Activated CD4-positive, alpha-beta T cell treated with anti-CD3 and anti-CD28 coated beads for 36 hours (primary cell): ENCODE data around the gene CEBPG. TPM values are rescaled to one million over a fixed set of nuclear protein-coding genes. Genes with fewer than 3 reads are reported as not detected.

Source experiments
- ATAC-seq: fragments of 200-7000 bp; cut with Tn5 transposase; one replicate; pipeline ENCODE4 v1.10.0; 2021; ENCODE audit warnings: mild to moderate bottlenecking, moderate library complexity
- CTCF ChIA-PET: fragments of 350-600 bp; sonication (Branson Sonifier 250); formaldehyde crosslinking; loops from one replicate; lab custom pipeline; 2021; ENCODE audit warnings: antibody characterized with exemption; lab: Charles Lee
- POLR2A ChIA-PET: fragments of 350-600 bp; sonication (Branson Sonifier 250); formaldehyde crosslinking; loops from one replicate; lab custom pipeline; 2021; ENCODE audit warnings: antibody characterized with exemption, inconsistent platforms; lab: Charles Lee
- DNase-seq: peaks from one replicate; pipeline ENCODE4 v3.0.0-alpha.2; 2020
- H3K27ac Mint-ChIP-seq: one replicate; pipeline ENCODE4 v1.8.0; 2021; ENCODE audit warnings: mixed read lengths
- H3K27me3 Mint-ChIP-seq: one replicate; pipeline ENCODE4 v1.8.0; 2021; ENCODE audit warnings: mixed read lengths
- H3K36me3 Mint-ChIP-seq: one replicate; pipeline ENCODE4 v1.8.0; 2021; ENCODE audit warnings: low read depth, mixed read lengths
- H3K4me1 Mint-ChIP-seq: one replicate; pipeline ENCODE4 v1.8.0; 2021; ENCODE audit warnings: mixed read lengths
- H3K4me3 Mint-ChIP-seq: one replicate; pipeline ENCODE4 v1.8.0; 2021; ENCODE audit warnings: mild to moderate bottlenecking, moderate library complexity, mixed read lengths
- H3K9me3 Mint-ChIP-seq: one replicate; pipeline ENCODE4 v1.8.0; 2021; ENCODE audit warnings: low read depth, mixed read lengths
- intact Hi-C, 2 experiments: fragments of 100-400 bp; cut with DNase I in 1 of 2; cut with micrococcal nuclease in 1 of 2; formaldehyde crosslinking; loops; one replicate each; pipeline versions ENCODE4 v1.14.2 to v1.15.1; 2022 to 2024; cut with DNase I, micrococcal nuclease
- total RNA-seq, 2 experiments: library from RNA; stranded (reverse); gene quantifications; one replicate each; pipeline ENCODE4 v1.2.3, GENCODE V29; 2021

Gene CEBPG
- total RNA-seq, 2 experiments from 2014 or later = 25.9 to 29.6 TPM

DNA sequence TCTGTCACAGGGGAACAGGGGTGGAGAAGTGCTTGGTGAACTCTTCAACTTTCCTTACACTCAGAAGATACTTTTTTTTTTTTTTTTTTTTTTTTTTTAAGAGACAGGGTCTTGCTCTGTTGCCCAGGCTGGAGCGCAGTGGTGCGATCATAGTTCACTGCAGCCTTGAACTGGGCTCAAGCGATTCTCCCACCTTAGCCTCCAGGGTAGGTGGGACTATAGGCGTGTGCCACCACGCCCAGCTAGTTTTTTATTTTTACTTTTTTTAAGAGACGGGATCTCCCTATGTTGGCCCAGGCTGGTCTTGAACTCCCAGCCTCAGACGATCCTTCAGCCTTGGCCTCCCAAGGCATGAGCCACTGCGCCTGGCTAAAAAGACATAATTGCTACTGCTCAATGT, 11.5 kb downstream of the CEBPG start:
- CTCF ChIA-PET = interaction anchor here (1.1 to 1.4 kb wide), 2 partner anchors 21 to 23 kb away, joined by 3 to 7 read pairs; no protein-coding TSS in a partner anchor
- ATAC-seq (no peak), DNase-seq (no peak)
- Mint-ChIP-seq H3K27me3 (no peaks in the 10 kb centered on the region), H3K4me1 (peaks cover 2% of the 10 kb centered on the region), H3K4me3 (no peak overlapping the region), H3K36me3 (peaks cover 5% of the 10 kb centered on the region), H3K27ac (no peak overlapping the region), H3K9me3 (no peaks in the 10 kb centered on the region)
- intact Hi-C loops = no loop called here
- POLR2A ChIA-PET = interaction anchor here (0.6 kb wide), 1 partner anchor 14 kb away, joined by 7 read pairs; no protein-coding TSS in a partner anchor

DNA sequence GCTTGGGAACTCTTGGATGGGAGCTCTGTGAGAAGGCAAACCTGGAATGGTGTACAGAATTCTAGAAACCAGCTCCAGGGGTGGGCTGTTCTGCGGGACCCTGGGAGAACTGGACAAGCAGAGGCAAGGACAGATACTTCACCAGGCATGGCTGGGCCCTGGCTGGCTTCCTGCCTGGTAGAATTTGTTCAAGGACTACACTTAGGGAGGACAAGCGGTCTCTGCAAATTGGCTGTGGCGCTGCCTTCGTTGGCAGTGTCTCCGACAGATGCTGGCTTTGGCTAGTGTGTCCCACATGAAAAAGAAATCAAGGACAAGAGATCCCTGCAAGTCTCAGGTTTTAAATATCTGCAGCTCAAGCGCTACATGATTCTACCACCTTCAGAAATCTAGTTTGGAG, 12.4 kb downstream of the CEBPG start:
- DNase-seq (no peak), ATAC-seq (no peak)
- Mint-ChIP-seq H3K4me1 (peaks cover under 1% of the 10 kb centered on the region), H3K9me3 (no peaks in the 10 kb centered on the region), H3K27me3 (no peaks in the 10 kb centered on the region), H3K27ac (no peak overlapping the region), H3K36me3 (peaks cover 4% of the 10 kb centered on the region), H3K4me3 (no peak overlapping the region)
- ChIA-PET POLR2A (interaction anchor here (0.7 kb wide), 1 partner anchor 157 kb away, joined by 3 read pairs; no protein-coding TSS in a partner anchor), CTCF (interaction anchor here (0.7 kb wide), 1 partner anchor 38 kb away, joined by 3 read pairs; no protein-coding TSS in a partner anchor)
- intact Hi-C loops = no loop called here

DNA sequence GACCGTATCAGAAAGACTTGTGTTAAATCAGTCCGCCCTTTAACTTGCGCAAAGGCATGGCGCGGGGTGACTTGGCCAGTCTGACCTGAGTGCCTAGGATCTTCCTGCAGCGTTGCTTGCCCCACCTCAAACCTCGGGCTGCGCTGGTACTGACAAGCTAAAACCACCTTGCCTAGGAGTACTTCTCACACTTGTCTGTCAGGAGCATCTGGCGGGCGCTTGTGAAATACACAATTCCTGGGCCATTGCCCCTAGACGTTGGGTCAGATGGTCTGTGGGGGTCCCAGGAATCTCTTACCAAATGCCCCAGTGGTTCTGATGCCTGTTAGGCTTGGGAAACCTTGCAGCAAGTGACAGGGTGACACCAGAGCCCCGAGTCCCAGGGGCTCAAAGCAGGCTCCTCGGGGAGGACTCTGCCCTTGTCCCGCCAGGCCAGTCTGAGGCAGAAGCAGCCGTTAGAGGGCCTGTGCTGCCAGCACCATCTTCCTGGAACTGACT, 12.9 kb downstream of the CEBPG start:
- Mint-ChIP-seq H3K9me3 (no peaks in the 10 kb centered on the region), H3K27me3 (no peaks in the 10 kb centered on the region), H3K4me3 (no peak overlapping the region), H3K36me3 (no peaks in the 10 kb centered on the region), H3K4me1 (no peaks in the 10 kb centered on the region), H3K27ac (no peak overlapping the region)
- DNase-seq (no peak), ATAC-seq (no peak)
- CTCF ChIA-PET = interaction anchor here (0.7 kb wide), 1 partner anchor 38 kb away, joined by 3 read pairs; no protein-coding TSS in a partner anchor
- intact Hi-C loops = no loop called here
- POLR2A ChIA-PET = interaction anchor here (0.7 kb wide), 1 partner anchor 158 kb away, joined by 3 read pairs; no protein-coding TSS in a partner anchor

DNA sequence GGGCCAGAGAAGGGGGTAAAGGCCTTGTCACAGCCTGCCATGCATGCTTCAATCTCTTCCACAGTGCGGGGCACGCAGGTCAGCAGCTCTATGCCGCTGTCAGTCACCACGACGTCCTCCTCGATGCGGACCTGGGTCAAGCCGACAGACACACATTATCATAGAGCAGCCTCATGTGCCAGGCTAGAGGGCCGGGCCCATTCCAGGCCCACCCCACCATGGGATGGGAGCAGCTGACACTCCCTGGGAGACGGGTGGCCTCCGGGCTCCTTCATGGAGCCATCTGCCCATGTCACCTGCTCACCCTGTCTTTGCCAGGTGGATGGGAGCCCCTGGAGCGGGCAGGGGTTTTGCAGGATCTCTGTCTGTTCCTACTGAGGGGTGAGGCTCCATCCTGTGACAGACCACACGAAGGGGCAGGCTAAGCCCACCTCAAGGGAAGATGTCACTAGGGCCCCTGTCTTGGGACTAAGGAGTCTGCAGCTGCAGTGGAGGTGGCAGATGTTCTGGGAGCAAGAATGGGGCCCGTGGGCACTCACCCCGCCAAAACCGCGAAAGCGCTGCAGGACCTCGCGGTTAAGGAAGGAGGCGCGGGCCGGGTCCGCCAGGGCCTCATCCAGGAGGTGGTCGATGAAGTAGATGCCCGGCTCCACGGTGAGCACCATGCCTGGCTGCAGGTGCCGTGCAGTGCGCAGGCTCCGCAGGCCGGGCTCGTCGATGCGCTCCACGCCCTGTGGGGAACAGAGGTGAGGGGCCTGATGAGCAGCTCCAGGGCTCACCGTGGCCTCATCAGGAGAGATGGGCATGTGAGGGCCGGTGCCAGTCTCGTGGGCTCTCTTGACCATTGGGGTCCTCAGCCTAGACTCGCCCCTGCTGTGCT, 14.1 kb downstream of the CEBPG start:
- ATAC-seq = no peak
- H3K4me1 Mint-ChIP-seq = no peaks in the 10 kb centered on the region
- no peak overlapping the region for H3K27ac Mint-ChIP-seq
- H3K27me3 Mint-ChIP-seq = no peaks in the 10 kb centered on the region
- intact Hi-C loops = no loop called here
- H3K9me3 Mint-ChIP-seq = no peaks in the 10 kb centered on the region
- no peak for DNase-seq
- ChIA-PET POLR2A (no interaction called here), CTCF (interaction anchor here (1.0 kb wide), 1 partner anchor 17 kb away, joined by 3 read pairs; no protein-coding TSS in a partner anchor)
- H3K4me3 Mint-ChIP-seq = no peak overlapping the region
- H3K36me3 Mint-ChIP-seq = no peaks in the 10 kb centered on the region

GRCh38 chr19:33388231-33388724, 14.8 kb downstream of the CEBPG start:
- ChIA-PET POLR2A (no interaction called here), CTCF (interaction anchor here (0.9 to 1.0 kb wide), 2 partner anchors 16 to 28 kb away, joined by 3 read pairs; no protein-coding TSS in a partner anchor)
- Mint-ChIP-seq H3K4me3 (no peak overlapping the region), H3K27me3 (no peaks in the 10 kb centered on the region), H3K27ac (no peak overlapping the region), H3K9me3 (no peaks in the 10 kb centered on the region), H3K36me3 (no peaks in the 10 kb centered on the region), H3K4me1 (no peaks in the 10 kb centered on the region)
- DNase-seq (no peak), ATAC-seq (no peak)
- intact Hi-C loops = no loop called here

DNA sequence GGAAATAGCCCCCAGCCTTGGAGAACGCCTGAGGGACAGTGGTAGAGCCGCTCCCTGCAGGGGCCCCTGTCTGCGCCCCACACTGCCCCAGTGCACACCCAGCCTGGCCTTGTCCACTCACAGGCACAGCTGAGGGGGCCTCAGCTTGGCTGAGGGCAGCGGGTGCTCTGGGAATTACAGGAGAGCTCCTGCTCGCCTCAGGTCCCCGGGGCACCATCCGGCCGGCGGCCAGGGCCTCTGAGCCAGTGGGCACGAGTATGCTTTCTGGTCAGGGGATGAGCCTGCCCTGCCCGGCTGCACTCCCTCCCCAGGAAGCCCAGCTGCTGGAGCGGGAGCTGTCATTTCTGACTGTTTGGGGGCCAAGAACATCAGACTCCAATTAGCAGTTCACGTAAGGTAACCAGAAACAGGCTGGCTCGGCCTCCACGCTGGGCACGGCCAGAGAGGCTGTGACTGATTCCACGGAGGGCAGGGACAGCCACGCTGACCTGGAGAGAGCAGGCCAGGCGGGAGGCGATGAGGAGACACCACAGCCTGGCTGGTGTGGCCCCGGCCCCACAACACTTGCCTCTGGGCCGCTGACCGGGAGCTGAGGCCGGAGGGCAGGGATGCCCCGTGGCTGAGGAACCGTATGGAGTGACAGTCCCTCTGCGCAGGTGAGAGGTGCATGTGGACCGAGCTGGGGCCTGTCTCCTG, 15.4 kb downstream of the CEBPG start:
- intact Hi-C loops = no loop called here
- no peak overlapping the region for H3K27ac Mint-ChIP-seq
- H3K4me1 Mint-ChIP-seq = no peaks in the 10 kb centered on the region
- POLR2A ChIA-PET = no interaction called here
- no peak overlapping the region for H3K4me3 Mint-ChIP-seq
- no peaks in the 10 kb centered on the region for H3K9me3 Mint-ChIP-seq
- DNase-seq (no peak), ATAC-seq (no peak)
- H3K36me3 Mint-ChIP-seq = no peaks in the 10 kb centered on the region
- CTCF ChIA-PET = interaction anchor here (0.9 to 1.0 kb wide), 2 partner anchors 16 to 27 kb away, joined by 3 read pairs; no protein-coding TSS in a partner anchor
- no peaks in the 10 kb centered on the region for H3K27me3 Mint-ChIP-seq

DNA sequence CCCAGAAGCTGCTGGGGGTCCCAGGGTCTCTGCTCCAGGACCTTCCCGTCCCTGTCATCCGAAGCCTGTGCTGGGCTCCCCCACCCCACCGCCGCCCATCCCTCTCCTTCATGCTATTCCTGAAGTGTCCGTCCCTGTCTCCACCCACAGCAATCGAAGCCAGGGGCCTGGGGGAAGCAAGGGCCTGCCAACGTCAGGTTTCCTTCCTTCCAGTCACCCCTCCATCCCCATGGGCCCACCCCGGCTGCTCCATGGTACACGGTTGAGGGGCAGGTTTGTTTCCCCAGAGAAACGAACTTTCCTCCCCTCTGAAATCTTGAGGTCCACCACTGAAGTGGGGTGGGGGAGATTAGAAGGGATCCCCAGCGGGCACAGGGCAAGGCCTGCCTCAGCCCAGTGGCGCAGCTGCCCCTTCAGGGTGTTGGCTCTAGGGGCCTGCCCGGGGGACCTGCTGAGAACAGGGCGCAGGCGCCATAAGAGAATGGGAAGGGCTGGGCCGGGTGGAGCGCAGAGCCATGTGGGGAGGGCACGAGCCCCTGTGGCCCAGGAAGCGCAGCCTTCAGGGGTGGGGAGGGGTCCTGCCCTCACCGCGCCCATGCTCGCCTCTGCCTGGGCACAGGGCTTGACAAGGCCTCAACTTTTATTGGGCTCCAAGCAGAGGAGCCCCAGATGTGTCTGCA, 16.1 kb downstream of the CEBPG start:
- CTCF ChIA-PET = interaction anchor here (0.6 kb wide), 1 partner anchor 341 kb away, joined by 6 read pairs; no protein-coding TSS in a partner anchor
- Mint-ChIP-seq H3K27ac (no peak overlapping the region), H3K4me3 (no peak overlapping the region), H3K27me3 (no peaks in the 10 kb centered on the region), H3K4me1 (no peaks in the 10 kb centered on the region), H3K36me3 (no peaks in the 10 kb centered on the region), H3K9me3 (no peaks in the 10 kb centered on the region)
- DNase-seq (no peak), ATAC-seq (no peak)
- POLR2A ChIA-PET = no interaction called here
- intact Hi-C loops = no loop called here

GRCh38 chr19:33390101-33390907, 16.8 kb downstream of the CEBPG start:
- Mint-ChIP-seq H3K4me3 (no peak overlapping the region), H3K36me3 (no peaks in the 10 kb centered on the region), H3K27me3 (no peaks in the 10 kb centered on the region), H3K27ac (no peak overlapping the region), H3K9me3 (no peaks in the 10 kb centered on the region), H3K4me1 (no peaks in the 10 kb centered on the region)
- CTCF ChIA-PET = interaction anchor here (0.6 kb wide), 1 partner anchor 342 kb away, joined by 6 read pairs; no protein-coding TSS in a partner anchor
- ATAC-seq (no peak), DNase-seq (no peak)
- intact Hi-C loops = no loop called here
- POLR2A ChIA-PET = interaction anchor here (1.0 kb wide), 1 partner anchor 13 kb away, joined by 3 read pairs; no protein-coding TSS in a partner anchor

- H3K36me3 Mint-ChIP-seq = no peaks in the 10 kb centered on the region
- CTCF ChIA-PET = no interaction called here
- POLR2A ChIA-PET = interaction anchor here (1.0 kb wide), 1 partner anchor 14 kb away, joined by 3 read pairs; no protein-coding TSS in a partner anchor
- H3K27ac Mint-ChIP-seq = no peak overlapping the region
- ATAC-seq = no peak
- no peaks in the 10 kb centered on the region for H3K27me3 Mint-ChIP-seq
- H3K9me3 Mint-ChIP-seq = no peaks in the 10 kb centered on the region
- DNase-seq = no peak
- H3K4me1 Mint-ChIP-seq = no peaks in the 10 kb centered on the region
- intact Hi-C loops = no loop called here
- H3K4me3 Mint-ChIP-seq = no peak overlapping the region
Measured at GRCh38 chr19:33390908-33391630, 17.6 kb downstream of the CEBPG start.
